A549 (cell line): ENCODE measurements around the gene BOC. TPM values are rescaled to one million over a fixed set of nuclear protein-coding genes. Genes with fewer than 3 reads are reported as not detected.

Experiments used
- ATAC-seq, 2 experiments: fragments of 200-7000 bp in 1 of 2; fragments of >200 bp in 1 of 2; cut with Nextera tagmentation in 1 of 2; cut with Tn5 transposase in 1 of 2; 3 replicates each; pipeline versions ENCODE4 v1.8.0 to v1.9.1; 2018 to 2020; ENCODE audit warnings: mild to moderate bottlenecking in 1 of 2, moderate library complexity in 1 of 2
- CTCF ChIA-PET: fragments of 300-600 bp; sonication (Branson Sonifier 250); formaldehyde crosslinking; extraction: SDS; loops from one replicate; lab custom pipeline; 2021; ENCODE audit warnings: antibody characterized with exemption, inconsistent platforms; lab: Yijun Ruan, JAX
- POLR2A ChIA-PET: fragments of 350-600 bp; formaldehyde crosslinking; extraction: SDS; loops from one replicate; lab custom pipeline; 2021; ENCODE audit warnings: antibody characterized with exemption, inconsistent platforms; lab: Yijun Ruan, JAX
- DNase-seq, 2 experiments: peaks; one replicate each; pipeline versions ENCODE4 v3.0.0 to v3.0.0-alpha.2; 2011 to 2016; ENCODE audit warnings: low read depth in 1 of 2, low spot score in 1 of 2
- FAIRE-seq: peaks from 2 replicates; lab custom pipeline; 2011; peaks lifted over from hg19 to GRCh38; lab: Jason Lieb, UNC
- H3K27ac ChIP-seq, 2 experiments: fragments of >200 bp; sonication (Bioruptor Twin); formaldehyde crosslinking; 3 replicates each; pipeline ENCODE4 v1.5.1; 2016 to 2017
- H3K4me1 ChIP-seq: fragments of >200 bp; sonication (Bioruptor Twin); formaldehyde crosslinking; 3 replicates; pipeline ENCODE4 v1.6.1; 2016
- H3K4me2 ChIP-seq: fragments of >200 bp; sonication (Bioruptor Twin); formaldehyde crosslinking; 3 replicates; pipeline ENCODE4 v1.6.1; 2016
- H3K4me3 ChIP-seq: fragments of >200 bp; sonication (Bioruptor Twin); formaldehyde crosslinking; 3 replicates; pipeline ENCODE4 v1.5.1; 2016
- H3K9me3 ChIP-seq: fragments of >200 bp; sonication (Bioruptor Twin); formaldehyde crosslinking; 3 replicates; pipeline ENCODE4 v1.6.1; 2016
- CHD4 ChIP-seq: fragments of 200-600 bp; sonication (generic); IDR thresholded peaks from 2 replicates; pipeline ENCODE4 v1.6.1; 2016; ENCODE audit warnings: antibody characterized with exemption, mild to moderate bottlenecking, borderline replicate concordance
- FOXS1 ChIP-seq: fragments of 250-450 bp; sonication (Bioruptor Pico); IDR thresholded peaks from 2 replicates; pipeline ENCODE4 v1.5.0; 2020; ENCODE audit warnings: mild to moderate bottlenecking, moderate library complexity
- HEYL ChIP-seq: fragments of 250-450 bp; sonication (Bioruptor Pico); IDR thresholded peaks from 2 replicates; pipeline ENCODE4 v1.8.0; 2021; ENCODE audit warnings: mild to moderate bottlenecking, moderate library complexity
- HOXB5 ChIP-seq: fragments of 250-450 bp; sonication (Bioruptor Pico); IDR thresholded peaks from 2 replicates; pipeline ENCODE4 v1.5.0; 2020; ENCODE audit warnings: mild to moderate bottlenecking, moderate library complexity
- KDM1A ChIP-seq: fragments of 200-600 bp; sonication (generic); IDR thresholded peaks from 2 replicates; pipeline ENCODE4 v1.6.1; 2016; ENCODE audit warnings: low read depth, mild to moderate bottlenecking
- MAFK ChIP-seq: fragments of 450-650 bp; IDR thresholded peaks from 2 replicates; pipeline ENCODE4 v1.6.1; 2014; ENCODE audit not compliant: partially characterized antibody
- SREBF2 ChIP-seq: fragments of 450-650 bp; IDR thresholded peaks from 2 replicates; pipeline ENCODE4 v1.6.1; 2014; ENCODE audit warnings: mild to moderate bottlenecking, moderate library complexity
- ZFP36 ChIP-seq: fragments of 450-650 bp; IDR thresholded peaks from 2 replicates; pipeline ENCODE4 v1.6.1; 2014; ENCODE audit warnings: borderline replicate concordance; ENCODE audit not compliant: partially characterized antibody
- WGBS: methylation state at CpG from one replicate; pipeline ENCODE4 v1.1.6; 2017; ENCODE audit errors: missing lambda C conversion rate; 5-methylcytosine and 5-hydroxymethylcytosine counted together
- polyA plus RNA-seq, 4 experiments: library from polyadenylated mRNA; depleted of rRNA in 3 of 4; stranded (reverse); fragments of >200 nt; fragmentation: RNase III in 1 of 4; extraction: RNeasy Plus Mini Kit Qiagen cat#74134 plus additional on column Dnase treatment in 1 of 4; gene quantifications; 2 replicates in 3 of 4; 3 replicates in 1 of 4; pipeline ENCODE4 v1.2.3, GENCODE V29; 2011 to 2017
- TF ChIP-seq, protein P1 (sequence below): fragments of 250-450 bp; sonication (Bioruptor Pico); IDR thresholded peaks from 2 replicates; pipeline ENCODE4 v1.5.0; 2021; ENCODE audit warnings: mild to moderate bottlenecking, moderate library complexity, borderline replicate concordance
- TF ChIP-seq, protein P2 (sequence below): fragments of >200 bp; sonication (Bioruptor Twin); formaldehyde crosslinking; IDR thresholded peaks from 2 replicates; pipeline ENCODE4 v1.6.1; 2016
- TF ChIP-seq, protein P3 (sequence below): fragments of >200 bp; sonication (Bioruptor Twin); formaldehyde crosslinking; IDR thresholded peaks from 3 replicates; pipeline ENCODE4 v1.6.1; 2016
- TF ChIP-seq, protein P4 (sequence below): fragments of 200-600 bp; sonication (generic); IDR thresholded peaks from 2 replicates; pipeline ENCODE4 v1.6.1; 2016; ENCODE audit warnings: antibody characterized with exemption, mild to moderate bottlenecking, moderate library complexity
- TF ChIP-seq, protein P5 (sequence below): fragments of >200 bp; sonication (Bioruptor Twin); formaldehyde crosslinking; IDR thresholded peaks from 3 replicates; pipeline ENCODE4 v1.5.1; 2016
- TF ChIP-seq, protein P6 (sequence below): IDR thresholded peaks from 2 replicates; pipeline ENCODE4 v1.6.1; 2012
- TF ChIP-seq, protein P7 (sequence below): IDR thresholded peaks from 2 replicates; pipeline ENCODE4 v1.6.1; 2012

BOC gene
- polyA plus RNA-seq, 2 of the 4 experiments (the other 2 are of a cell fraction), result 4.0 TPM

DNA sequence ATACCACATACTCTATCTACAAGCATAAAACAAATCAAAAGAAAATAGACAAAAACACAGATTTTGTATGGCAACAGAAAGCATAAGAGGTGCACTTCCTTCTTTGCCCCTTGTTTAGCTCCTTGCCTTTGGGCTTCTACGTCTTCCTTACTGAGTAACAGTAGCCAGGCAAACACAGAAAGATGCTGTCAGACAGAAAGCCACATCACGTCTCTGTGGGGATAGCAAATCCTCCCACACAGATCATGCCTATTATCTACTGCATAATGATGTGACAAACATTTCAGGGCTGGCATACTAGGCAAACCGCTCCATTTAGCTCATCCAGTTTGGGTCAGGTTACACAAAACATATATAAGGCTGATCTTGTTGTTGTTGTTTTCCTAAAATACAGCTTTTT lies 92.7 kb downstream of the BOC start (continued):
- TF ChIP-seq, protein P1, sequence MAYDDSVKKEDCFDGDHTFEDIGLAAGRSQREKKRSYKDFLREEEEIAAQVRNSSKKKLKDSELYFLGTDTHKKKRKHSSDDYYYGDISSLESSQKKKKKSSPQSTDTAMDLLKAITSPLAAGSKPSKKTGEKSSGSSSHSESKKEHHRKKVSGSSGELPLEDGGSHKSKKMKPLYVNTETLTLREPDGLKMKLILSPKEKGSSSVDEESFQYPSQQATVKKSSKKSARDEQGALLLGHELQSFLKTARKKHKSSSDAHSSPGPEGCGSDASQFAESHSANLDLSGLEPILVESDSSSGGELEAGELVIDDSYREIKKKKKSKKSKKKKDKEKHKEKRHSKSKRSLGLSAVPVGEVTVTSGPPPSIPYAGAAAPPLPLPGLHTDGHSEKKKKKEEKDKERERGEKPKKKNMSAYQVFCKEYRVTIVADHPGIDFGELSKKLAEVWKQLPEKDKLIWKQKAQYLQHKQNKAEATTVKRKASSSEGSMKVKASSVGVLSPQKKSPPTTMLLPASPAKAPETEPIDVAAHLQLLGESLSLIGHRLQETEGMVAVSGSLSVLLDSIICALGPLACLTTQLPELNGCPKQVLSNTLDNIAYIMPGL (CRISPR knock-in tag), result no peak
- TF ChIP-seq KDM1A (no peak), SREBF2 (no peak)

DNA sequence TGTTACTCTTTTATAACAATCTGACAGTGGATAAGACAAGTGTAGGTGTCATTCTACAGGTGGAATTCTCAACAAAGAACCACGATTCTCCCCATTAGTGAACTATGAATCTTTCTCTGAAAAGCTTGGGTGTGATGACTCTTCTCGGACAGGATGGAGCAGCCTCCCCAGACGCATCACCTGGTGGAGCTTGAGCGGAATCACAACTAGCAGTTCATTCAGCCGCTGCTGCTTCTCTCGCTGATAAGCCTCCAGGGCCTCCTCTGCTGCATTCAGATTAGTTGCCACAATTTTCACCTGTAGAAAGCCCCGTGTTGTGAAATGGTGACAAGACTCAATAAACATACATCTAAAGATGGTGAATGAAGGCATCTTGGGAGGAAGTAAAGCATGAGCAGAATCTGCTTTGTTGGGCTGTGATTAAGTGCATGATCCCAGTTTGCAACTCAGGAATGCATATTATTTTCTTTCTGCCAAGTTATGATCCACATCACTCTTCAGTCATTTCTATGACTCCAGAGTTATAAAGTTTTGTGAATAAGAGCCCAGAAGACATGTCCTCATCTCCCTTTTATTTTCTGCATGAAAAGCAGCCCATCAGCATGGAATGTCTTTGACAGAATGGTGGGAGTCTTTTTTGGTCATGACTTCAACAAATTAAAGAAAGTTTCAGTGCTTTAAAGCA lies 93.6 kb downstream of the BOC start:
- ChIA-PET POLR2A (no interaction called here), CTCF (interaction anchor here (1.3 to 2.0 kb wide), 2 partner anchors 17 to 29 kb away, joined by 3 to 6 read pairs; no protein-coding TSS in a partner anchor)
- no peaks in the 10 kb centered on the region for H3K9me3 ChIP-seq
- no peak for DNase-seq
- WGBS, result 81% methylated on average over 7 of the region's 7 CpGs
- H3K27ac ChIP-seq, result no peak overlapping the region
- ATAC-seq, result no peak
- no peak for FAIRE-seq
- no peak overlapping the region for H3K4me2 ChIP-seq
- TF ChIP-seq HEYL (no peak), CHD4 (no peak), KDM1A (no peak)
- TF ChIP-seq, protein P2, sequence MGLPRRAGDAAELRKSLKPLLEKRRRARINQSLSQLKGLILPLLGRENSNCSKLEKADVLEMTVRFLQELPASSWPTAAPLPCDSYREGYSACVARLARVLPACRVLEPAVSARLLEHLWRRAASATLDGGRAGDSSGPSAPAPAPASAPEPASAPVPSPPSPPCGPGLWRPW, result no peak
- TF ChIP-seq, protein P3, sequence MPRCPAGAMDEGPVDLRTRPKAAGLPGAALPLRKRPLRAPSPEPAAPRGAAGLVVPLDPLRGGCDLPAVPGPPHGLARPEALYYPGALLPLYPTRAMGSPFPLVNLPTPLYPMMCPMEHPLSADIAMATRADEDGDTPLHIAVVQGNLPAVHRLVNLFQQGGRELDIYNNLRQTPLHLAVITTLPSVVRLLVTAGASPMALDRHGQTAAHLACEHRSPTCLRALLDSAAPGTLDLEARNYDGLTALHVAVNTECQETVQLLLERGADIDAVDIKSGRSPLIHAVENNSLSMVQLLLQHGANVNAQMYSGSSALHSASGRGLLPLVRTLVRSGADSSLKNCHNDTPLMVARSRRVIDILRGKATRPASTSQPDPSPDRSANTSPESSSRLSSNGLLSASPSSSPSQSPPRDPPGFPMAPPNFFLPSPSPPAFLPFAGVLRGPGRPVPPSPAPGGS, result no peak
- TF ChIP-seq, protein P4, sequence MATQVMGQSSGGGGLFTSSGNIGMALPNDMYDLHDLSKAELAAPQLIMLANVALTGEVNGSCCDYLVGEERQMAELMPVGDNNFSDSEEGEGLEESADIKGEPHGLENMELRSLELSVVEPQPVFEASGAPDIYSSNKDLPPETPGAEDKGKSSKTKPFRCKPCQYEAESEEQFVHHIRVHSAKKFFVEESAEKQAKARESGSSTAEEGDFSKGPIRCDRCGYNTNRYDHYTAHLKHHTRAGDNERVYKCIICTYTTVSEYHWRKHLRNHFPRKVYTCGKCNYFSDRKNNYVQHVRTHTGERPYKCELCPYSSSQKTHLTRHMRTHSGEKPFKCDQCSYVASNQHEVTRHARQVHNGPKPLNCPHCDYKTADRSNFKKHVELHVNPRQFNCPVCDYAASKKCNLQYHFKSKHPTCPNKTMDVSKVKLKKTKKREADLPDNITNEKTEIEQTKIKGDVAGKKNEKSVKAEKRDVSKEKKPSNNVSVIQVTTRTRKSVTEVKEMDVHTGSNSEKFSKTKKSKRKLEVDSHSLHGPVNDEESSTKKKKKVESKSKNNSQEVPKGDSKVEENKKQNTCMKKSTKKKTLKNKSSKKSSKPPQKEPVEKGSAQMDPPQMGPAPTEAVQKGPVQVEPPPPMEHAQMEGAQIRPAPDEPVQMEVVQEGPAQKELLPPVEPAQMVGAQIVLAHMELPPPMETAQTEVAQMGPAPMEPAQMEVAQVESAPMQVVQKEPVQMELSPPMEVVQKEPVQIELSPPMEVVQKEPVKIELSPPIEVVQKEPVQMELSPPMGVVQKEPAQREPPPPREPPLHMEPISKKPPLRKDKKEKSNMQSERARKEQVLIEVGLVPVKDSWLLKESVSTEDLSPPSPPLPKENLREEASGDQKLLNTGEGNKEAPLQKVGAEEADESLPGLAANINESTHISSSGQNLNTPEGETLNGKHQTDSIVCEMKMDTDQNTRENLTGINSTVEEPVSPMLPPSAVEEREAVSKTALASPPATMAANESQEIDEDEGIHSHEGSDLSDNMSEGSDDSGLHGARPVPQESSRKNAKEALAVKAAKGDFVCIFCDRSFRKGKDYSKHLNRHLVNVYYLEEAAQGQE, result no peak
- TF ChIP-seq, protein P5, sequence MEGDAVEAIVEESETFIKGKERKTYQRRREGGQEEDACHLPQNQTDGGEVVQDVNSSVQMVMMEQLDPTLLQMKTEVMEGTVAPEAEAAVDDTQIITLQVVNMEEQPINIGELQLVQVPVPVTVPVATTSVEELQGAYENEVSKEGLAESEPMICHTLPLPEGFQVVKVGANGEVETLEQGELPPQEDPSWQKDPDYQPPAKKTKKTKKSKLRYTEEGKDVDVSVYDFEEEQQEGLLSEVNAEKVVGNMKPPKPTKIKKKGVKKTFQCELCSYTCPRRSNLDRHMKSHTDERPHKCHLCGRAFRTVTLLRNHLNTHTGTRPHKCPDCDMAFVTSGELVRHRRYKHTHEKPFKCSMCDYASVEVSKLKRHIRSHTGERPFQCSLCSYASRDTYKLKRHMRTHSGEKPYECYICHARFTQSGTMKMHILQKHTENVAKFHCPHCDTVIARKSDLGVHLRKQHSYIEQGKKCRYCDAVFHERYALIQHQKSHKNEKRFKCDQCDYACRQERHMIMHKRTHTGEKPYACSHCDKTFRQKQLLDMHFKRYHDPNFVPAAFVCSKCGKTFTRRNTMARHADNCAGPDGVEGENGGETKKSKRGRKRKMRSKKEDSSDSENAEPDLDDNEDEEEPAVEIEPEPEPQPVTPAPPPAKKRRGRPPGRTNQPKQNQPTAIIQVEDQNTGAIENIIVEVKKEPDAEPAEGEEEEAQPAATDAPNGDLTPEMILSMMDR, result no peak
- H3K4me1 ChIP-seq, result no peaks in the 10 kb centered on the region
- H3K4me3 ChIP-seq, result no peak overlapping the region

DNA sequence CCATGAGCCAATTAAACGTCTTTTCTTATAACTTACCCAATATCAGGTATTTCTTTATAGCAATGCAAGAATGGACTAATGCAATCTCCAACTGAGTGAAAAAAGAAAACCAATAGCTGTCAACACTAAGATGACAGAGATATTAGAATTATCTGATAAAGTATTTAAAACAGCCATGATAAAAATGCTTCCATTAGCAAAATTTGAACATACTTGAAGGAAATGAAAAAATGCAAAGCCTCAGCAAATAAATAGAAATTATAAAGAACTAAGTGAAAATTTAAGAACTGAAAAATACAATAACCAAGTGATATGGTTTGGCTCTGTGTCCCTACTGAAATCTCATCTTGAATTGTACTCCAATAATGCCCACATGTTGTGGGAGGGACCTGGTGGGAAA lies 99.6 kb downstream of the BOC start:
- peaks cover 14% of the 10 kb centered on the region; the same call in 2 of the 3 replicates for H3K9me3 ChIP-seq
- H3K4me3 ChIP-seq, result no peak overlapping the region
- no peak overlapping the region for H3K4me2 ChIP-seq
- no peak for FAIRE-seq
- ChIA-PET POLR2A (no interaction called here), CTCF (no interaction called here)
- no peak for ATAC-seq
- 69% methylated on average over 1 of the region's 1 CpG for WGBS
- H3K4me1 ChIP-seq, result no peaks in the 10 kb centered on the region
- DNase-seq, result no peak
- no peak overlapping the region for H3K27ac ChIP-seq
- TF ChIP-seq FOXS1, result no peak
- no peak for TF ChIP-seq HOXB5
- TF ChIP-seq, protein P6, sequence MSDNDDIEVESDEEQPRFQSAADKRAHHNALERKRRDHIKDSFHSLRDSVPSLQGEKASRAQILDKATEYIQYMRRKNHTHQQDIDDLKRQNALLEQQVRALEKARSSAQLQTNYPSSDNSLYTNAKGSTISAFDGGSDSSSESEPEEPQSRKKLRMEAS, result no peak
- TF ChIP-seq ZFP36, result no peak
- TF ChIP-seq, protein P7, sequence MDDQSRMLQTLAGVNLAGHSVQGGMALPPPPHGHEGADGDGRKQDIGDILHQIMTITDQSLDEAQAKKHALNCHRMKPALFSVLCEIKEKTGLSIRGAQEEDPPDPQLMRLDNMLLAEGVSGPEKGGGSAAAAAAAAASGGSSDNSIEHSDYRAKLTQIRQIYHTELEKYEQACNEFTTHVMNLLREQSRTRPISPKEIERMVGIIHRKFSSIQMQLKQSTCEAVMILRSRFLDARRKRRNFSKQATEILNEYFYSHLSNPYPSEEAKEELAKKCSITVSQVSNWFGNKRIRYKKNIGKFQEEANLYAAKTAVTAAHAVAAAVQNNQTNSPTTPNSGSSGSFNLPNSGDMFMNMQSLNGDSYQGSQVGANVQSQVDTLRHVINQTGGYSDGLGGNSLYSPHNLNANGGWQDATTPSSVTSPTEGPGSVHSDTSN, result no peak
- peak; percentile 45 for TF ChIP-seq MAFK
